ENCODE data around the gene SYTL3. TPM values are rescaled to one million over a fixed set of nuclear protein-coding genes. Genes with fewer than 3 reads are reported as not detected.
"Not testable (repeated sequence)": the region's sequence is repeated elsewhere in the genome, so short reads cannot be mapped to it uniquely, and the experiment has no call there.

SYTL3 gene
- total RNA-seq, 4 donors from 2014 or later = 4.8 to 10.1 (median 7.6) TPM

DNA sequence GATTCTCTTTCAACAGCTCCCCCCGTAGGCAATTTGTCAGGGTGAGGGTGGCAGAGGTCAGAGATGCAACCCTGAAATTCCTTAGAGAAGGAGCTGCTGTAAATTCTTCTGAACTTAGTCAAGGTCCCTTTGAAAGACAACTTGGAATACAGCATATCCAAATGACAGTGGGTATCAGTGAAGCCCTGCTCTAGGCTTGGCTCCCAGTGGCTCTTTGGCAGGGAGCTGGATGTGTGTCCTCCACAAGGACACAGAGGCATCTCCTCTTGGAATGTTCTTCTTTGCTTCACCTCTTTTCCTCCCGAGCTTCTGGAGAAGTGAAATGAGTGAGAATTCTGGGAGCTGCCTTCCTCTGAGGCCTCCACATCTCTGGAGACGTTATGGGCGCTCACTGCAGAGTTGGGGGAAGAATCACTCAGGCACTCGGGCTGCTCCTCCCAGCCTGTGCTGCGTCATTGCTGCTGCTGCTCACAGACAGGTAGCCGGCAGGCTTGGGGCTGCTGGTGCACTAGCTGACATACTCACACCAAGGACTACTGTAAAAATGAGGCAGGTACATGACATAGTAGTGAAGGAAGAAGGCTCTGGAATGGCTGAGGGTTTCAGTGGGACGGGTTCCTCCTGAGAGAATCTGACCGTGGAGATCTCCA lies 39.4 kb upstream of the SYTL3 start:
- intact Hi-C loops (cut with DNase I) = no loop called here
- H3K4me1 ChIP-seq = peaks cover 0 to 12% (median 1%) of the 10 kb centered on the region in 4 donors
- 84% methylated on average over 9 of the region's 9 CpGs for WGBS
- H3K36me3 ChIP-seq = peaks cover 23 to 89% (median 63%) of the 10 kb centered on the region in 4 donors
- H3K27ac ChIP-seq (replicated peaks in 1 of 4) = no peak overlapping the region
- no peak overlapping the region for H3K4me3 ChIP-seq
- TF ChIP-seq POLR2AphosphoS5 (IDR thresholded peaks at IDR 0.05) = no peak
- no peak for TF ChIP-seq EP300 (IDR thresholded peaks at IDR 0.05)
- TF ChIP-seq, protein P1, sequence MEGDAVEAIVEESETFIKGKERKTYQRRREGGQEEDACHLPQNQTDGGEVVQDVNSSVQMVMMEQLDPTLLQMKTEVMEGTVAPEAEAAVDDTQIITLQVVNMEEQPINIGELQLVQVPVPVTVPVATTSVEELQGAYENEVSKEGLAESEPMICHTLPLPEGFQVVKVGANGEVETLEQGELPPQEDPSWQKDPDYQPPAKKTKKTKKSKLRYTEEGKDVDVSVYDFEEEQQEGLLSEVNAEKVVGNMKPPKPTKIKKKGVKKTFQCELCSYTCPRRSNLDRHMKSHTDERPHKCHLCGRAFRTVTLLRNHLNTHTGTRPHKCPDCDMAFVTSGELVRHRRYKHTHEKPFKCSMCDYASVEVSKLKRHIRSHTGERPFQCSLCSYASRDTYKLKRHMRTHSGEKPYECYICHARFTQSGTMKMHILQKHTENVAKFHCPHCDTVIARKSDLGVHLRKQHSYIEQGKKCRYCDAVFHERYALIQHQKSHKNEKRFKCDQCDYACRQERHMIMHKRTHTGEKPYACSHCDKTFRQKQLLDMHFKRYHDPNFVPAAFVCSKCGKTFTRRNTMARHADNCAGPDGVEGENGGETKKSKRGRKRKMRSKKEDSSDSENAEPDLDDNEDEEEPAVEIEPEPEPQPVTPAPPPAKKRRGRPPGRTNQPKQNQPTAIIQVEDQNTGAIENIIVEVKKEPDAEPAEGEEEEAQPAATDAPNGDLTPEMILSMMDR (IDR thresholded peaks at IDR 0.05) = no peak
- no peak for TF ChIP-seq POLR2A (IDR thresholded peaks at IDR 0.05; ENCODE audit: low read depth)
- H3K27me3 ChIP-seq = no peaks in the 10 kb centered on the region
- H3K9me3 ChIP-seq = peaks cover 0 to 1% (median 0%) of the 10 kb centered on the region in 4 donors
- no peak for DNase-seq (ENCODE audit: extremely low spot score)

DNA sequence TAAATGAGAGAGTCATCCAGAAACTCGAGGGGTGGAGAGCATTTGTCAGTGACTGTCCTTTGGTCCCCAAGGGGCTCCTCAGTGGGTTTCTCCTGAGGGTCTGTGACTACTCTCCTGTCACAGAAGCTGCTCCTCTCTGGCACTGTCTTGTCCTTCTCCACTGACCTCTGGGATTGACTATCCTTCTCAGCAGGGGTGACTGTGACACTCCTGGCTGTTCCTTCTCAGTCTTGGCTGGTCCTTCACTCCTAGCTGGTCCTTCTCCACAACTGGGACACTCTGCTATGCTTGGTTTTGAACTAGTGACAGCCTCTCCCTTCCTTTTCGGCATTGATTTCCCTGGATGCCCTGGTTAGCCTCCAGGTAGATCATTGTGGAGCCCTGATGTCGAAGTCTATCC lies 38.8 kb upstream of the SYTL3 start:
- no peak for DNase-seq (ENCODE audit: extremely low spot score)
- intact Hi-C loops (cut with DNase I) = no loop called here
- H3K36me3 ChIP-seq = peaks cover 23 to 83% (median 57%) of the 10 kb centered on the region in 4 donors
- no peaks in the 10 kb centered on the region for H3K27me3 ChIP-seq
- peaks cover 0 to 6% (median 0%) of the 10 kb centered on the region in 4 donors for H3K9me3 ChIP-seq
- no peak for TF ChIP-seq EP300 (IDR thresholded peaks at IDR 0.05)
- TF ChIP-seq POLR2A (IDR thresholded peaks at IDR 0.05; ENCODE audit: low read depth) = no peak
- TF ChIP-seq, protein P1 (IDR thresholded peaks at IDR 0.05) = no peak
- no peak overlapping the region for H3K27ac ChIP-seq (replicated peaks in 1 of 4)
- H3K4me1 ChIP-seq = peaks cover 0 to 12% (median 1%) of the 10 kb centered on the region in 4 donors
- 98% methylated on average over 3 of the region's 3 CpGs for WGBS
- H3K4me3 ChIP-seq = no peak overlapping the region

DNA sequence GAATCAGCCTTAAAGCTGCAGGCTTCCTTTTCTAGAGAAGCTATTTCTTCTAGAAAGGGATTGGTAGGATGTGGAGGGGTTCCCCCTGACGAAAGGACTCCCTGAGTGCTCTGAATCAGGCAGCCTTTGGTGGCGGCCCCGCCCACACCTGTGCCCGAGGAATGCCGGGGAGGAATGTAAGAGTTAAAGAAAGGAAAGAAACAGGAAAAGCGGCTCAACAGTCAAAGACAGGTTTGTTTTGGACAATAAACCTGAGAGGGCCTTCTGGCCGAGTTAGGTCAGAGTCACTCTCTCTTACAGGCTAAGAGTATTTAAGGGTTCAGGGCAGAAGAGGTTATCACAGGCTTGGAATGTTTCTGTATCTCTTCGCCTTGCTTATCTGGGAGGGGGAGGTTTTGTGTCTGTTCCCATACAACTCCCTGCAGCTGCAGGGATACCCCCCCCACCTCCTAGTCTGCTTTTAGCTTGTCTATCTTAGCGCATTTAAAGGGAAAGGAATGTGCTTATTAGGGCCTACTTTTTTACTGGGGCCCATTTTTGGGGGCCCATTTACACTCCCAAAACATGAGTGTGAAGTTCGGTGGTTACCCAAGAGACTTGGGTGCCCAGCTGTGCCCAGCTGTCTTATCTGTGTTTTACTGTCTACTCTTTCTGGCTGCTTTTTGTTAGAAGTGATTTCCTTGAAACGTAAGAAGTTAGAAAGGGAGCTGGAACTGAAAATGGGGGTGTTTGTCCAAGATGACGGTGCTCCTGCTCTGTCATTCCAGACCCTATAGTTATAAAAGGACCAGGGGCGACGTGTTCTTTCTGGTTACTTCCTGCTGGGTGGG lies 38.1 kb upstream of the SYTL3 start:
- peaks cover 23 to 76% (median 50%) of the 10 kb centered on the region in 4 donors for H3K36me3 ChIP-seq
- WGBS = 89% methylated on average over 14 of the region's 14 CpGs
- no peak overlapping the region for H3K4me3 ChIP-seq
- DNase-seq (ENCODE audit: extremely low spot score) = no peak
- no peaks in the 10 kb centered on the region for H3K27me3 ChIP-seq
- peaks cover 0 to 6% (median 0%) of the 10 kb centered on the region in 4 donors for H3K9me3 ChIP-seq
- TF ChIP-seq POLR2A (IDR thresholded peaks at IDR 0.05; ENCODE audit: low read depth) = no peak
- TF ChIP-seq, protein P1 (IDR thresholded peaks at IDR 0.05) = no peak
- no peak for TF ChIP-seq EP300 (IDR thresholded peaks at IDR 0.05)
- no peak for TF ChIP-seq POLR2AphosphoS5 (IDR thresholded peaks at IDR 0.05)
- H3K27ac ChIP-seq (replicated peaks in 1 of 4) = no peak overlapping the region
- intact Hi-C loops (cut with DNase I) = no loop called here
- peaks cover 0 to 12% (median 1%) of the 10 kb centered on the region in 4 donors for H3K4me1 ChIP-seq

DNA sequence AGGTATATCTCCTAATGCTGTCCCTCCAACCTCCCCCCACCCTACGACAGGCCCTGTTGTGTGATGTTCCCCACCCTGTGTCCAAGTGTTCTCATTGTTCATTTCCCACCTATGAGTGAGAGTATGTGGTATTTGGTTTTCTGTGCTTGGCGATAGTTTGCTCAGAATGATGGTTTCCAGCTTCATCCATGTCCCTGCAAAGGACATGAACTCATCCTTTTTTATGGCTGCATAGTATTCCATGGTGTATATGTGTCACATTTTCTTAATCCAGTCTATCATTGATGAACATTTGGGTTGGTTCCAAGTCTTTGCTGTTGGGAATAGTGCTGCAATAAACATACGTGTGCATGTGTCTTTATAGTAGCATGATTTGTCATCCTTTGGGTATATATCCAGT lies 35.2 kb upstream of the SYTL3 start:
- peak; percentile 29 for DNase-seq (ENCODE audit: extremely low spot score)
- 98% methylated on average over 3 of the region's 3 CpGs for WGBS
- intact Hi-C loops (cut with DNase I); H3K27me3 ChIP-seq; H3K4me3 ChIP-seq; H3K9me3 ChIP-seq; H3K27ac ChIP-seq (replicated peaks in 1 of 4): not testable (repeated sequence)
- Histone ChIP-seq H3K36me3 (peaks cover 14 to 51% (median 22%) of the 10 kb centered on the region in 4 donors), H3K4me1 (peaks cover 0 to 12% (median 1%) of the 10 kb centered on the region in 4 donors)

DNA sequence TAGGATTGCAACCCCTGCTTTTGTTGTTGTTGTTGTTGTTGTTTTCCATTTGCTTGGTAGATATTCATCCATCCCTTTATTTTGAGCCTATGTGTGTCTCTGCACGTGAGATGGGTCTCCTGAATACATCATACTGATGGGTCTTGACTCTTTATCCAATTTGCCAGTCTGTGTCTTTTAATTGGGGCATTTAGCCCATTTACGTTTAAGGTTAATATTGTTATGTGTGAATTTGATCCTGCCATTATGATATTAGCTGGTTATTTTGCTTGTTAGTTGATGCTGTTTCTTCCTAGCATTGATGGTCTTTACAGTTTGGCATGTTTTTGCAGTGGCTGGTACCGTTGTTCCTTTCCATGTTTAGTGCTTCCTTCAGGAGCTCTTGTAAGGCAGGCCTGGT lies 31.6 kb upstream of the SYTL3 start:
- H3K27ac ChIP-seq (replicated peaks in 1 of 4); DNase-seq (ENCODE audit: extremely low spot score); H3K4me3 ChIP-seq; H3K27me3 ChIP-seq; H3K4me1 ChIP-seq; H3K9me3 ChIP-seq; intact Hi-C loops (cut with DNase I): not testable (repeated sequence)
- peaks cover 10 to 46% (median 27%) of the 10 kb centered on the region in 4 donors for H3K36me3 ChIP-seq
- 100% methylated on average over 3 of the region's 3 CpGs for WGBS
